ENCODE data around the gene ADCY7. TPM values are rescaled to one million over a fixed set of nuclear protein-coding genes. Genes with fewer than 3 reads are reported as not detected.
A peak's percentile ranks its signal among the peaks of the same experiment; 100 is the strongest.

ADCY7 gene
- total and polyA plus RNA-seq, 2 donors from 2014 or later: 0.86 to 40.5 TPM

DNA sequence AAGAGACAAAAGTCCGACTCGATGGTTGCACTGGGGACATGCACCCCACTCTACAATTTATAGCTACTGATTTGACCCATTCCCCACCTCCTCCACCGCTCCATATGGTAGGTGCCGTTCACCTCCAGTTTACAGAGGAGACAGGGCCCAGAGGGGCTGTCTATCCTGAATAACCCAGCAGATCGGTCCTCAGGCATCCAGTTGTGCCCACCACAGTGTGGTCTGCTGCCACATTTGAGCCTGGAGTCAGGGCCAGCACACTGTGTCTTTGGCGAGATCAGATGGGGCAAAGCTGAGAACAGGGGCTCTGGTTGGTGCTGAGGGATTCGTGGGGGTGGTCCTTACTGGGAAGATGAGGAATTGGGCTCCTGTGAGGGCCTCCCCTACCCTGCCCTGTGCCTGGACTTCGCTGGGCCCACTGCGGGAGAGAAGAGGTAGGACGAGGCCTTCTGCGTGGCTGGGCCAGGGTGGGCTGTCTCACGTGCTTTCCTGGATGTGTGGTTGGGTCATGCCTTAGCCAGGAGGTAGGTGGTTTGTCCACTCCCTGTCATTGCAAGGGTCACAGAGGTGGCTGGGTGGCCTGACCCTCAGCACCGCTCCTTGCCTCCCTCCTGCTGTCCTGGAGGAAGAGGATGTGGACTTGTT is 2.8 kb downstream of the ADCY7 start:
- peak in 1 of 5 donors; percentile 55 for DNase-seq
- intact Hi-C loops (cut with DNase I): no loop called here
- Histone ChIP-seq H3K4me3 (ENCODE audit: low read length in 3 of 3) (no peak overlapping the region), H3K27ac (ENCODE audit: low read depth in 2 of 2, low read length in 2 of 2) (no peak overlapping the region), H3K9ac (ENCODE audit: low read length in 3 of 3) (no peak overlapping the region), H3K36me3 (ENCODE audit: control insufficient read depth in 2 of 3, insufficient read depth in 3 of 3, low read length in 3 of 3) (no peaks in the 10 kb centered on the region), H3K4me1 (ENCODE audit: control insufficient read depth in 2 of 3, insufficient read depth in 2 of 3, low read depth in 1 of 3, low read length in 3 of 3) (peaks cover 0 to 4% (median 0%) of the 10 kb centered on the region in 3 donors), H3K27me3 (ENCODE audit: control insufficient read depth, insufficient read depth, low read length) (no peaks in the 10 kb centered on the region), H3K9me3 (ENCODE audit: control insufficient read depth in 2 of 3, insufficient read depth in 1 of 3, low read length in 3 of 3) (no peaks in the 10 kb centered on the region)
- no peak for FAIRE-seq
- TF ChIP-seq, protein P1, sequence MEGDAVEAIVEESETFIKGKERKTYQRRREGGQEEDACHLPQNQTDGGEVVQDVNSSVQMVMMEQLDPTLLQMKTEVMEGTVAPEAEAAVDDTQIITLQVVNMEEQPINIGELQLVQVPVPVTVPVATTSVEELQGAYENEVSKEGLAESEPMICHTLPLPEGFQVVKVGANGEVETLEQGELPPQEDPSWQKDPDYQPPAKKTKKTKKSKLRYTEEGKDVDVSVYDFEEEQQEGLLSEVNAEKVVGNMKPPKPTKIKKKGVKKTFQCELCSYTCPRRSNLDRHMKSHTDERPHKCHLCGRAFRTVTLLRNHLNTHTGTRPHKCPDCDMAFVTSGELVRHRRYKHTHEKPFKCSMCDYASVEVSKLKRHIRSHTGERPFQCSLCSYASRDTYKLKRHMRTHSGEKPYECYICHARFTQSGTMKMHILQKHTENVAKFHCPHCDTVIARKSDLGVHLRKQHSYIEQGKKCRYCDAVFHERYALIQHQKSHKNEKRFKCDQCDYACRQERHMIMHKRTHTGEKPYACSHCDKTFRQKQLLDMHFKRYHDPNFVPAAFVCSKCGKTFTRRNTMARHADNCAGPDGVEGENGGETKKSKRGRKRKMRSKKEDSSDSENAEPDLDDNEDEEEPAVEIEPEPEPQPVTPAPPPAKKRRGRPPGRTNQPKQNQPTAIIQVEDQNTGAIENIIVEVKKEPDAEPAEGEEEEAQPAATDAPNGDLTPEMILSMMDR (IDR thresholded peaks at IDR 0.05; ENCODE audit: borderline replicate concordance, extremely low read depth, insufficient read depth): no peak

DNA sequence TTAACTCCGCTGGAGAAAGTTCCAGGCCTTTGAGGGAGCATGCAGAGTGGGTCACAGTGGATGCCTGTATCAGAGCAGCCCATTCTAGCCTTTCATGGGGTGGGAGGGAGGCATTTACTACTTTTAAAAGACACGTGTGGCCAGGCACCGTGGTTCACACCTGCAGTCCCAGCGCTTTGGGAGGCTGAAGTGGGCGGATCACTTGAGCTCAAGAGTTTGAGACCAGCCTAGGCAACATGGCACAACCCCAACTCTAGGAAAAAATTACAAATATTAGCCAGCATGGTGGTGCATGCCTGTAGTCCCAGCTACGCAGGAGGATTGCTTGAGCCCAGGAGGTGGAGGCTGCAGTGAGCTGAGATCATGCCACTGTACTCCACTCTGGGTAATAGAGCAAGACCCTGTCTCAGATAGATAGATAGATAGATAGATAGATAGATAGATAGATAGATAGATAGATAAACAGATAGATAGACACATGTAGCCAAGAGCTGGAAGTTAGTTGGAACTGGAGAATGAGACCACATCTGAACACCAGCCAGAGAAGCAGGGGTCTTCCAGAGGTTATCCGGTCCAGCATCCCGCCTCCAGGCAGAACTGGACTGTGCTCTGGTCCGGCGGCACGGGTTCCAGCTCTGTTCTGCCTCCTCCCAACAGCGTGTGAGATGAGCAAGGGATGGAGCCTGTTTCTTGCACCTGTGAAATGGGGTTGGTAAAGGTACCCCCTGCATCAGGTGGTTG is 3.6 kb downstream of the ADCY7 start:
- Histone ChIP-seq H3K27me3 (ENCODE audit: control insufficient read depth, insufficient read depth, low read length) (no peaks in the 10 kb centered on the region), H3K4me1 (ENCODE audit: control insufficient read depth in 2 of 3, insufficient read depth in 2 of 3, low read depth in 1 of 3, low read length in 3 of 3) (peaks cover 0 to 4% (median 0%) of the 10 kb centered on the region in 3 donors), H3K9me3 (ENCODE audit: control insufficient read depth in 2 of 3, insufficient read depth in 1 of 3, low read length in 3 of 3) (no peaks in the 10 kb centered on the region), H3K36me3 (ENCODE audit: control insufficient read depth in 2 of 3, insufficient read depth in 3 of 3, low read length in 3 of 3) (no peaks in the 10 kb centered on the region), H3K4me3 (ENCODE audit: low read length in 3 of 3) (no peak overlapping the region), H3K9ac (ENCODE audit: low read length in 3 of 3) (no peak overlapping the region), H3K27ac (ENCODE audit: low read depth in 2 of 2, low read length in 2 of 2) (no peak overlapping the region)
- FAIRE-seq (no peak), DNase-seq (peak in 1 of 5 donors; percentile 9)
- TF ChIP-seq, protein P1 (IDR thresholded peaks at IDR 0.05; ENCODE audit: borderline replicate concordance, extremely low read depth, insufficient read depth): no peak
- intact Hi-C loops (cut with DNase I): no loop called here

DNA sequence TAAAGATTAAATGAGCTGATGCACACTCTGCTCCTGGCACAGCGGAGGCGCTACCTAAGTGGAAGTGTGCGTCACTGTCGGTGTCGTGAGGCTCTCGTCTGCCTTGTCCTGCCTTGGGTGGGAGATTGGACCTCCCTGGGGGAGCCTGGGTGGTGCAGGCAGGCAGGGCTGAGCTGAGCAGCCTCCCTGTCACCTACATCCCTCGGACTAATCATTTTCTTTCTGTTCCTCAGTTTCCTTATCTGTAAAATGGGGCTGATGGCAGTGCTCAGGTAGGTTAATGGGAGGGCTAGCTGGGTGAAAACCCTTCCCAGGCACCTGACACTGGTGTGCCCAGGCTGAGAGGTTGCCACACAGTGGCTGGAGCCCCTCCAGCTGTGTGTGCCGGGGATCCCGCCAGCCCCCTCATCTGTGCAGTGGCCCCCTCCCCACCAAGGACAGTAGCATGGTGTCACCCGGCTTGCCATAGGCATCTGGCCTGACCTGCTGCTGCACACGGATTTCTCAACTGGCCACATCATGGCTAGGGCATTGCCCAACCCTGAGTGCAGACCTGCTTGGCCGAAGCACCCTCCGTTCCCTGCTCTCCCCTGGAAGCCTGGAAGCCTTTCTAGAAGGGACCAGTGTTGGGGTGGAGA is 4.3 kb downstream of the ADCY7 start:
- FAIRE-seq: no peak
- intact Hi-C loops (cut with DNase I): no loop called here
- H3K4me1 ChIP-seq (ENCODE audit: control insufficient read depth in 2 of 3, insufficient read depth in 2 of 3, low read depth in 1 of 3, low read length in 3 of 3): peaks cover 0 to 2% (median 0%) of the 10 kb centered on the region in 3 donors
- no peak overlapping the region for H3K4me3 ChIP-seq (ENCODE audit: low read length in 3 of 3)
- no peak overlapping the region for H3K9ac ChIP-seq (ENCODE audit: low read length in 3 of 3)
- no peaks in the 10 kb centered on the region for H3K36me3 ChIP-seq (ENCODE audit: control insufficient read depth in 2 of 3, insufficient read depth in 3 of 3, low read length in 3 of 3)
- no peak overlapping the region for H3K27ac ChIP-seq (ENCODE audit: low read depth in 2 of 2, low read length in 2 of 2)
- H3K9me3 ChIP-seq (ENCODE audit: control insufficient read depth in 2 of 3, insufficient read depth in 1 of 3, low read length in 3 of 3): no peaks in the 10 kb centered on the region
- DNase-seq: peak in 1 of 5 donors; percentile 61
- H3K27me3 ChIP-seq (ENCODE audit: control insufficient read depth, insufficient read depth, low read length): no peaks in the 10 kb centered on the region
- TF ChIP-seq, protein P1 (IDR thresholded peaks at IDR 0.05; ENCODE audit: borderline replicate concordance, extremely low read depth, insufficient read depth): no peak

Data from kidney (tissue), 14 donors.